ENCODE data around the gene LRRC25. TPM values are rescaled to one million over a fixed set of nuclear protein-coding genes. Genes with fewer than 3 reads are reported as not detected.
A peak's percentile ranks its signal among the peaks of the same experiment; 100 is the strongest.

The LRRC25 gene
- total RNA-seq, 6 experiments from 2014 or later = 1.9 to 12.6 (median 3.2) TPM

DNA sequence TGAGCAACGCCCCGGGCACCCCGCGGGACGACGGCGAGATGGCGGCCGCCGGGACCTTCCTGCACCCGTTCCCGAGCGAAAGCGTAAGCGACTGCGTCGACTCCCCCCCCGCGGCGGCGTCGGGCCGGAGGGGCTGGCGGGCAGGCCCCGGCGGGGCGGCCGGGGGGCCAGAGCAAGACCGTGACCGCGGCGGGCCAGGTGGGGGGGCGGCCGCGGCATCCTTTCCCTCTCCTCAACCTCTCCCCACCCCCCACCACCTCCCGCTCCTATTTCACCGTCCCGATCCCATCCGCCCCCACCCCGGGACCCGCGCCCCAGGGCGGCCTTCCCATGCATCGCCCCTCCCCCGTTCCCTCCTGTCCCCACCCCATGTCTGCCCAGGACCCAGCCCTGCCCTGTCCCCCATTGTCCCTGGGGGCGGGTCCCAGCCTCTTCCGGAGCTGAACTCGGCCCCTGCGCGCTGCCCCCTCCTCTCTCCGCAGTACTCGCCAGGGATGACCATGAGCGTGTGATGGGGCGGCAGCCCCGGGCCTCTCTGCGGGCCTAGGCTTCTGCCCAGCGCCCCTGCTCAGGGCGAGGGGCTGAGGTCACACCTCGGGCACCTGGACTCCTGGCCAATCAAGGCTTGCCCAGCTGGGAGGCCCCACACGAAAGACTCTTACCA, 36.4 kb upstream of the LRRC25 start:
- H3K4me3 ChIP-seq = peak overlapping the region; percentile 20 to 32 (median 23)
- DNase-seq (no peak), ATAC-seq (no peak)
- H3K36me3 ChIP-seq = no peaks in the 10 kb centered on the region
- H3K27me3 ChIP-seq = no peaks in the 10 kb centered on the region
- TF ChIP-seq, protein P1, sequence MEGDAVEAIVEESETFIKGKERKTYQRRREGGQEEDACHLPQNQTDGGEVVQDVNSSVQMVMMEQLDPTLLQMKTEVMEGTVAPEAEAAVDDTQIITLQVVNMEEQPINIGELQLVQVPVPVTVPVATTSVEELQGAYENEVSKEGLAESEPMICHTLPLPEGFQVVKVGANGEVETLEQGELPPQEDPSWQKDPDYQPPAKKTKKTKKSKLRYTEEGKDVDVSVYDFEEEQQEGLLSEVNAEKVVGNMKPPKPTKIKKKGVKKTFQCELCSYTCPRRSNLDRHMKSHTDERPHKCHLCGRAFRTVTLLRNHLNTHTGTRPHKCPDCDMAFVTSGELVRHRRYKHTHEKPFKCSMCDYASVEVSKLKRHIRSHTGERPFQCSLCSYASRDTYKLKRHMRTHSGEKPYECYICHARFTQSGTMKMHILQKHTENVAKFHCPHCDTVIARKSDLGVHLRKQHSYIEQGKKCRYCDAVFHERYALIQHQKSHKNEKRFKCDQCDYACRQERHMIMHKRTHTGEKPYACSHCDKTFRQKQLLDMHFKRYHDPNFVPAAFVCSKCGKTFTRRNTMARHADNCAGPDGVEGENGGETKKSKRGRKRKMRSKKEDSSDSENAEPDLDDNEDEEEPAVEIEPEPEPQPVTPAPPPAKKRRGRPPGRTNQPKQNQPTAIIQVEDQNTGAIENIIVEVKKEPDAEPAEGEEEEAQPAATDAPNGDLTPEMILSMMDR (IDR thresholded peaks at IDR 0.05) = no peak
- no peak for TF ChIP-seq POLR2A (IDR thresholded peaks at IDR 0.05)
- no peak overlapping the region for H3K27ac ChIP-seq
- H3K4me1 ChIP-seq = peaks cover 0 to 27% (median under 1%) of the 10 kb centered on the region in 4 donors
- H3K9me3 ChIP-seq = no peaks in the 10 kb centered on the region
- WGBS (ENCODE audit: insufficient coverage, low coverage, low lambda C conversion rate, missing lambda C conversion rate) = 29% methylated on average over 24 of the region's 60 CpGs
- intact Hi-C loops (cut with DNase I) = no loop called here

DNA sequence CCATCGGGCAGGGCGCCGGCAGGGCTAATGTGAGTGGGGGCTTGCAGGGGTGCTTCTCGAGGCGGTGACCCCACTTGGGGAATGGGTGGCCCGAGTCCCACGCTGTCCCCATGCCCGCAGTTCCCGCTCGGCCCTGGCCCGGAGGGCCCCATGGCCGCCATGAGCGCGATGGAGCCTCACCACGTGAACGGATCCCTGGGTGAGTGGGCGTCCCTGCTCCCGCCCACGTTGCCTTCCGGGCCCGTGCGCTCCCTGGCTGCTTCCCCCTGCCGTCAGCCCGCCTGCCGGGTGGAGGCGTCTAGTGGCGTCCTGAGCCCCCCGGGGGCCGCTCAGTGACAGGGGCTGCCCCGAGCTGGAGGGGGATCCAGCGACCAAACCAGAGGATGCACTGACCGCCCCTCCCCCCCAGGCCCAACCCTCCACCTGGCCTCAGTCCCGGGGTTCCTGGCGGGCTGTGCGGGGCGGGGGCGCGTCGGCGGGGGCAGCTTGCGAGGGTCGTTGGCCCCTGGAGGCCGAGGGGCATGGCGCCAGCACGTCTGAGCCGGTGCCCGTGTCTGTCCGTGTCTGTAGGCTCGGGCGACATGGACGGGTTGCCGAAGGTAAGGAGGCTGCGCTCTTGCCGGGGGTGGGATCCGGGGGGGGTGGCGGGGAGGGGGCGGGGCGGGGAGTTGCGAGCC, 35.7 kb upstream of the LRRC25 start:
- DNase-seq = no peak
- no peaks in the 10 kb centered on the region for H3K27me3 ChIP-seq
- H3K27ac ChIP-seq = no peak overlapping the region
- H3K36me3 ChIP-seq = no peaks in the 10 kb centered on the region
- ATAC-seq = peak in 3 of 4 donors; percentile 1 to 5 (median 3)
- TF ChIP-seq, protein P1 (IDR thresholded peaks at IDR 0.05) = no peak
- TF ChIP-seq POLR2A (IDR thresholded peaks at IDR 0.05) = no peak
- intact Hi-C loops (cut with DNase I) = no loop called here
- H3K4me3 ChIP-seq = peak overlapping the region; percentile 20 to 32 (median 23)
- H3K9me3 ChIP-seq = no peaks in the 10 kb centered on the region
- H3K4me1 ChIP-seq = peaks cover 0 to 19% (median 0%) of the 10 kb centered on the region in 4 donors
- WGBS (ENCODE audit: insufficient coverage, low coverage, low lambda C conversion rate, missing lambda C conversion rate) = no CpG with 5 or more reads among the region's 59 CpGs

DNA sequence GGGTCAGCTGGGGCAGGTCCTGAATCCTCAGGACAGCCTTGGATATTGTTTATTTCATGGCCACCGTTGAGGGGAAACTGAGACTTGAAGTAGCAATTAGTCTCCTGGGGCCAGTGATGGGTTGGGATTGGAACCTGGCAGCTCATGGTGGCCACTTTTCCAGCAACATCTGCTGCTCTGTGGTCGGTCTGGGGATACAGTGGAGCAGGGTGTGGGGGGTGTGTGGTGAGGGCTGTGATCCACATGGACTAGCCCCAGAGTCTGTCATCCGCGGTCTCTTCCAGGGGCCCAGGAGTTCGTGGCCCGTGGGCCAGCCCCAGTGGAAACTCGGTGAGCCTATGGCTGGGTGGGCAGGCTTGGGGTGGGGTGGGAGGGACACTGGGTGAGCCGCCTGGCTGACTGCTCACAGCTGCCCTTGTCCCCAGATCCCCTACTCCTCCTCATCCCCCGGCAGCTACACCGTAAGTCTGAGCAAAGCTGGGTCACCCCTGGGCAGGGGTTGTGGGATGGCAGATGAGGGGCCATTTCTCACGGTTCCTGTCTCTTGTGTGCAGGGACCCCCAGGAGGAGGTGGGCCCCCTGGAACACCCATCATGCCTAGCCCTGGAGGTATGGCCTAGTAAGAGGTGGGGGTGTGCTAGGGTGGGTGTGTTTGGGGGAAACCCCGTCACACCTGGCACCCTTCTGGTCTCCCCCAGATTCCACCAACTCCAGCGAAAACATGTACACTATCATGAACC, 35.0 kb upstream of the LRRC25 start:
- Histone ChIP-seq H3K9me3 (no peaks in the 10 kb centered on the region), H3K4me1 (peaks cover 0 to 12% (median 0%) of the 10 kb centered on the region in 4 donors), H3K4me3 (no peak overlapping the region), H3K27ac (no peak overlapping the region), H3K36me3 (no peaks in the 10 kb centered on the region), H3K27me3 (no peaks in the 10 kb centered on the region)
- ATAC-seq (no peak), DNase-seq (no peak)
- intact Hi-C loops (cut with DNase I) = no loop called here
- 40% methylated on average over 1 of the region's 13 CpGs for WGBS (ENCODE audit: insufficient coverage, low coverage, low lambda C conversion rate, missing lambda C conversion rate)
- TF ChIP-seq, protein P1 (IDR thresholded peaks at IDR 0.05) = no peak
- TF ChIP-seq POLR2A (IDR thresholded peaks at IDR 0.05) = no peak

DNA sequence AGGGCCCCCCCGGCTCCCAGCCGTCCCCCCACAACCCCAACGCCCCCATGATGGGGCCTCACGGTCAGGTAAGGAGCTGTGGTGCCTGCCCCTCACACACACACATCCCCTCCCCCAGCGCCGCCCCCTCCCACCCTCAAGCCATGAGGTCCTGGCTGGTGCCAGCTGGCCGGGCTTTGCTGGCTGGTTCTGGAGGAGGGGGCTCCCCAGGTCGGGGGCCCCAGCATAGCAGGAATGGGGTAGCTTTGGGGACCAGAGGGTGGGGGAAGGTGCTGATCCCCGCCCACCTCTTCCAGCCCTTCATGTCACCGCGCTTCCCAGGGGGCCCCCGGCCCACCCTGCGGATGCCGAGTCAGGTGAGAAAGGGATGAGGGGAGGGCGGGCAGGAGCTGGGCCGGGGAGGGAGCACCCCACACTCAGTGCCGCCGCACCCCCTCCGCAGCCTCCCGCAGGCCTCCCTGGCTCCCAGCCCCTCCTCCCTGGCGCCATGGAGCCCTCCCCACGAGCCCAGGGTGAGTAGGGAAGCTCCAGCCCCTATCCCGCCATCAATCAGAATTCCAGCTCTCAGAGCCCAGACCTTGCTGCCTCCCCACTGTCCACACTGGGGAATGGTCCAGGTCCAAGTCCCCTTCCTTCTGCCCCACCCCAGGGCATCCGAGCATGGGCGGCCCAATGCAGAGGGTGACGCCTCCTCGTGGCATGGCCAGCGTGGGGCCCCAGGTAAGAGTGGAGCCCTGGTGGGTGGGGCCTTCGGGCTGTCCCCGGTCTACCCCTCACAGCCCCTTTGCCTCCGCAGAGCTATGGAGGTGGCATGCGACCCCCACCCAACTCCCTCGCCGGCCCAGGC, 34.2 kb upstream of the LRRC25 start:
- no peak for DNase-seq
- Histone ChIP-seq H3K36me3 (no peaks in the 10 kb centered on the region), H3K27me3 (no peaks in the 10 kb centered on the region), H3K9me3 (no peaks in the 10 kb centered on the region), H3K4me3 (no peak overlapping the region), H3K27ac (no peak overlapping the region), H3K4me1 (peaks cover 0 to 7% (median 0%) of the 10 kb centered on the region in 4 donors)
- intact Hi-C loops (cut with DNase I) = no loop called here
- no peak for ATAC-seq
- no peak for TF ChIP-seq POLR2A (IDR thresholded peaks at IDR 0.05)
- TF ChIP-seq, protein P1 (IDR thresholded peaks at IDR 0.05) = no peak
- no CpG with 5 or more reads among the region's 34 CpGs for WGBS (ENCODE audit: insufficient coverage, low coverage, low lambda C conversion rate, missing lambda C conversion rate)
